Prostate gland (tissue), 2 donors: ENCODE data around the gene CDHR1.

Experiments
- POLR2A ChIP-seq: fragments of 450-650 bp; IDR thresholded peaks from one replicate; pipeline ENCODE4 v1.6.1; 2016; ENCODE audit warnings: antibody characterized with exemption, mild to moderate bottlenecking
- POLR2AphosphoS5 ChIP-seq: sonication (generic); formaldehyde crosslinking; IDR thresholded peaks from one replicate; pipeline ENCODE4 v1.6.1; 2017; ENCODE audit warnings: antibody characterized with exemption
- TF ChIP-seq, protein P1 (sequence below), 4 experiments: fragments of 200-600 bp in 2 of 4; fragments of 450-650 bp in 2 of 4; sonication (generic) in 2 of 4; IDR thresholded peaks; 1 replicate in 3 of 4; 2 replicates in 1 of 4; pipeline ENCODE4 v1.5.1; 2016 to 2019; ENCODE audit warnings: antibody characterized with exemption in 4 of 4, mild to moderate bottlenecking in 2 of 4, moderate library complexity in 2 of 4

DNA sequence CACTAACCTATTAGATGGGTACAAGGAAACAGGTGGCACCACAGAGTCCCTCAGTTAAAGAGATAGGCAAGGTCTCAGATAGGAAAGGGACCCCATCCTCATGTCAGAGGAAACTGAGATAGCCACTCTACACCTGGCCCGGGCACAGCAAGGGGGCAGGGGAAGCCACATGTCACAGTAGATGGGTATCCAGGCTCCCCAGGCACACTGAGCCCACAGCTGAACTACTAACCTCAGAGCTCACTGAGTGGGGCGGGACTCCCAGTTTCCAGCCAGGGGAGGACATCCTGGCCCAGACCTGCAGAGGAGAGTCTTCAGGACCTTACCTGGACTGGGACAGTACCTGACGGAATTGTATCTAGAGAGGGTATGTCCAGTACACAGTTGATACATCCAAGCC, 3.7 kb upstream of the CDHR1 start:
- TF ChIP-seq POLR2A (no peak), POLR2AphosphoS5 (no peak)
- TF ChIP-seq, protein P1, sequence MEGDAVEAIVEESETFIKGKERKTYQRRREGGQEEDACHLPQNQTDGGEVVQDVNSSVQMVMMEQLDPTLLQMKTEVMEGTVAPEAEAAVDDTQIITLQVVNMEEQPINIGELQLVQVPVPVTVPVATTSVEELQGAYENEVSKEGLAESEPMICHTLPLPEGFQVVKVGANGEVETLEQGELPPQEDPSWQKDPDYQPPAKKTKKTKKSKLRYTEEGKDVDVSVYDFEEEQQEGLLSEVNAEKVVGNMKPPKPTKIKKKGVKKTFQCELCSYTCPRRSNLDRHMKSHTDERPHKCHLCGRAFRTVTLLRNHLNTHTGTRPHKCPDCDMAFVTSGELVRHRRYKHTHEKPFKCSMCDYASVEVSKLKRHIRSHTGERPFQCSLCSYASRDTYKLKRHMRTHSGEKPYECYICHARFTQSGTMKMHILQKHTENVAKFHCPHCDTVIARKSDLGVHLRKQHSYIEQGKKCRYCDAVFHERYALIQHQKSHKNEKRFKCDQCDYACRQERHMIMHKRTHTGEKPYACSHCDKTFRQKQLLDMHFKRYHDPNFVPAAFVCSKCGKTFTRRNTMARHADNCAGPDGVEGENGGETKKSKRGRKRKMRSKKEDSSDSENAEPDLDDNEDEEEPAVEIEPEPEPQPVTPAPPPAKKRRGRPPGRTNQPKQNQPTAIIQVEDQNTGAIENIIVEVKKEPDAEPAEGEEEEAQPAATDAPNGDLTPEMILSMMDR (IDR thresholded peaks at IDR 0.05) = no peak
